ENCODE measurements around the gene TNFRSF19. TPM values are rescaled to one million over a fixed set of nuclear protein-coding genes. Genes with fewer than 3 reads are reported as not detected.
"Not testable (repeated sequence)": the region's sequence is repeated elsewhere in the genome, so short reads cannot be mapped to it uniquely, and the experiment has no call there.

Gene TNFRSF19
- total RNA-seq (2014; rRNA removed; shearing (Covaris generic)): not detected in 2 replicates
- total RNA-seq (2022): not detected in 2 replicates
- not detected for Bru-seq, nascent RNA
- BruChase-seq, experiment 1, labeled RNA remaining after a 6-hour chase: not detected
- BruChase-seq, experiment 2, labeled RNA remaining after a 2-hour chase: not detected
- long read RNA-seq: 0 reads

DNA sequence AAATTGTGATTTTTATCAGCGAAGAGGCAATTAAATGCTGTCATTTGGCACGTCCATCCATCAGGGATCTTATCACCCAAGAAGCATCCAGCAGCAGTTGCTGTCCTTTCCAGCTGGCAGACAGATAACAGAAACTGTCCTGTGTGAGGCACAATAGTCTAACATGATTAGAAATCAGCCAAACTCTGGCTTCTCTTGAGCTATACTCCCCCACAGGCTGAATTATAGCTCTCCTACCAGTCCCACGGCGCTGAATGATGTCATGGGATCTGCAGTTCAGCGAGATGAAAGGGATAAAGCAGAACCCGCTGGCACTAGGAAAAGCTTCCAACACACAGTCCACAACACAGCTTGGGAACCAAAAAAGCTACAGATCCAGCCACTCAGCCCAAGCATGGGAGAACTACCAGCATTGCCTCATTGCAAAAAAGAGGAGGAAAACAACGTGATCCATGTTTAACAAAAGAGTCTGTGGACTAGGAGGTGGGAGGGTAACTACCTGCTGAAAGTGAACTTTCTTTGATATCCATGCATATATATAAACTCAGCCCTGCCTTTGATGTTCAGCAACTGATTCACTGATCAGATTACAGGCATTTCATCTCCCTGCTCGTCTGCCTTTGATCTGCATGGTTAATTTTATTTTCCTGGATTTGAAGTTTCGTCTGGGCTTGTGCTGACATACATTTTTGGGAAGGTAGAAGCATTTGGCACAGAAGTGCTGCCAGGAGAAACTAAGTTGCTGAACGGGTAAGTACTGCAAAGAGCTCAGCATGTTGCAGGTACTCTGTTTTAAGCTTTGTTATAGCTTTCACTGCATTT, at the start of gene TNFRSF19:
Gene TNFRSF19 (plus strand): TSS at position 314 of the 822 bp plus-strand sequence. CDS start 19,772 bp downstream, outside the sequence.
- Histone ChIP-seq H3K36me3 (ENCODE audit: insufficient read depth, low read length) (no peaks in the 10 kb centered on the region), H3K9me2 (ENCODE audit: insufficient read depth, low read length) (no peaks in the 10 kb centered on the region), H3K79me2 (ENCODE audit: insufficient read depth, low read depth, low read length) (no peaks in the 10 kb centered on the region), H3K4me1 (ENCODE audit: insufficient read depth, low read length, poor library complexity, severe bottlenecking) (no peaks in the 10 kb centered on the region), H3K4me3 (ENCODE audit: low read depth, low read length, poor library complexity, severe bottlenecking) (no peak within 1 kb of the TSS), H3K27ac (ENCODE audit: low read depth, low read length, poor library complexity, severe bottlenecking) (no peak within 1 kb of the TSS), H4K20me1 (ENCODE audit: insufficient read depth, low read length) (no peaks in the 10 kb centered on the region), H3K9me3 (ENCODE audit: low read length) (no peaks in the 10 kb centered on the region), H3K4me2 (ENCODE audit: low read length) (no peak within 1 kb of the TSS), H2AFZ (ENCODE audit: low read length) (no peak within 1 kb of the TSS)
- no peak for DNase-seq (ENCODE audit: low spot score)
- TF ChIP-seq CTCF (conservative IDR thresholded peaks at IDR 0.05; ENCODE audit: low read length): no peak
- no peak for TF ChIP-seq EZH2phosphoT487 (IDR thresholded peaks at IDR 0.05; ENCODE audit: borderline replicate concordance, low read depth, low read length)
- CTCF ChIA-PET (ENCODE audit: unreplicated experiment): no interaction called here
- BruUV-seq (replicated peaks): no TSS peak
- intact Hi-C loops (cut with micrococcal nuclease; ENCODE audit: unreplicated experiment): no loop called here
- POLR2A ChIA-PET: interaction anchor here (0.5 to 0.6 kb wide), 2 partner anchors 176 to 663 kb away, joined by 3 read pairs; no protein-coding TSS in a partner anchor

- H3K4me3 ChIP-seq (ENCODE audit: low read depth, low read length, poor library complexity, severe bottlenecking); BruUV-seq (replicated peaks); H4K20me1 ChIP-seq (ENCODE audit: insufficient read depth, low read length); H3K4me2 ChIP-seq (ENCODE audit: low read length); H3K79me2 ChIP-seq (ENCODE audit: insufficient read depth, low read depth, low read length); H3K9me3 ChIP-seq (ENCODE audit: low read length); H3K9me2 ChIP-seq (ENCODE audit: insufficient read depth, low read length); DNase-seq (ENCODE audit: low spot score); H2AFZ ChIP-seq (ENCODE audit: low read length); H3K4me1 ChIP-seq (ENCODE audit: insufficient read depth, low read length, poor library complexity, severe bottlenecking); H3K36me3 ChIP-seq (ENCODE audit: insufficient read depth, low read length); CTCF ChIA-PET (ENCODE audit: unreplicated experiment); POLR2A ChIA-PET; H3K27ac ChIP-seq (ENCODE audit: low read depth, low read length, poor library complexity, severe bottlenecking): not testable (repeated sequence)
- intact Hi-C loops (cut with micrococcal nuclease; ENCODE audit: unreplicated experiment): loop anchor here (10.0 kb wide), 1 partner anchor 55 kb away; no protein-coding TSS in a partner anchor
These were observed 40.3 kb upstream of the TNFRSF19 start for GRCh38 chr13:23529926-23530325.

DNA sequence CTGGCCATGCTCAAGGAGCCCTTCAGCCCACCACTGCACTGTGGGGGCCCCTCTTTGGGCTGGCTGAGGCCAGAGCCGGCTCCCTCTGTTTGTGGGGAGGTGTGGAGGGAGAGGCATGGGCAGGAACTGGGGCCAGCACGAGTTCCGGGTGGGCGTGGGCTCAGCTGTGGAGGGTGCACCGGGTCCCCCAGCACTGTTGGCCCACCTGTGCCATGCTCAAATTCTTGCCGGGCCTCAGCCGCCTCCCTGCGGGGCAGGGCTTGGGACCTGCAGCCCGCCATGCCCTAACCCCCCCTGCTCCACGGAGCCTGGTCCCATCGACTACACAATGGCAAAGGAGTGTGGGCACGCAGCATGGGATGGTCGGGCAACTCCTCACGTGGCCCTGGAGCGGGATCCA, 38.8 kb upstream of the TNFRSF19 start:
- no peak for TF ChIP-seq EZH2phosphoT487 (IDR thresholded peaks at IDR 0.05; ENCODE audit: borderline replicate concordance, low read depth, low read length)
- no peak for TF ChIP-seq CTCF (conservative IDR thresholded peaks at IDR 0.05; ENCODE audit: low read length)
- no peaks in the 10 kb centered on the region for H3K9me2 ChIP-seq (ENCODE audit: insufficient read depth, low read length)
- CTCF ChIA-PET (ENCODE audit: unreplicated experiment): no interaction called here
- DNase-seq (ENCODE audit: low spot score): no peak
- H4K20me1 ChIP-seq (ENCODE audit: insufficient read depth, low read length): no peaks in the 10 kb centered on the region
- H3K4me1 ChIP-seq (ENCODE audit: insufficient read depth, low read length, poor library complexity, severe bottlenecking): no peaks in the 10 kb centered on the region
- no peaks in the 10 kb centered on the region for H3K36me3 ChIP-seq (ENCODE audit: insufficient read depth, low read length)
- H3K4me3 ChIP-seq (ENCODE audit: low read depth, low read length, poor library complexity, severe bottlenecking): no peak overlapping the region
- no peaks in the 10 kb centered on the region for H3K9me3 ChIP-seq (ENCODE audit: low read length)
- POLR2A ChIA-PET: no interaction called here
- H3K4me2 ChIP-seq (ENCODE audit: low read length): no peak overlapping the region
- intact Hi-C loops (cut with micrococcal nuclease; ENCODE audit: unreplicated experiment): loop anchor here (10.0 kb wide), 1 partner anchor 57 kb away; no protein-coding TSS in a partner anchor
- no peaks in the 10 kb centered on the region for H3K79me2 ChIP-seq (ENCODE audit: insufficient read depth, low read depth, low read length)
- H2AFZ ChIP-seq (ENCODE audit: low read length): no peak overlapping the region
- H3K27ac ChIP-seq (ENCODE audit: low read depth, low read length, poor library complexity, severe bottlenecking): no peak overlapping the region
- BruUV-seq (replicated peaks): no TSS peak

Data from OCI-LY7 (cell line).